Inflammatory macrophage (primary cell): ENCODE data around the gene R3HDM2.
A peak's percentile ranks its signal among the peaks of the same experiment; 100 is the strongest.

Source experiments
- DNase-seq, 2 donors: peaks; one replicate each; pipeline ENCODE4 v3.0.0-alpha.2; 2020 to 2022

R3HDM2 gene

DNA sequence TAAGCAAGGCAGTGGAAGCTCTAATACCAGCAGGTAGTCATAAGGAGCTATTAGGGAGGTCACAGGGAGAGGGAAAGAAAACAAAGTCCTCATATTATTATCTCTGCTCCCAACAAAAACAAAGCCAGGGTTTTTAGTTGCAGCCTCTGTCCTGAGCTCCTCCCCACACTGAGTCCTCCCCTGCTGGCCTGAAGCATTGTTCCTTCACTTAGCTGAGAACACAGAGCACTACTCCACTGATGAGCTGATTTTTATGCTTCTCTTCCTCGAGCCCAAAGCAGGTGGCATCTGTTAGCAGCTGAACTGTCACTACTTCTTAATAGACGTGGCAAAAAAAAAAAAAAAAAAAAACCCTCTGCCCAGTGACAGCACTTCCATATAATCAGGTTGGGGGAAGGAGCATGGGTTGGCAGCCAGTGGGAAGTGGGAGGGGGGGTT is 169.4 kb downstream of the R3HDM2 start:
- DNase-seq, result no peak

DNA sequence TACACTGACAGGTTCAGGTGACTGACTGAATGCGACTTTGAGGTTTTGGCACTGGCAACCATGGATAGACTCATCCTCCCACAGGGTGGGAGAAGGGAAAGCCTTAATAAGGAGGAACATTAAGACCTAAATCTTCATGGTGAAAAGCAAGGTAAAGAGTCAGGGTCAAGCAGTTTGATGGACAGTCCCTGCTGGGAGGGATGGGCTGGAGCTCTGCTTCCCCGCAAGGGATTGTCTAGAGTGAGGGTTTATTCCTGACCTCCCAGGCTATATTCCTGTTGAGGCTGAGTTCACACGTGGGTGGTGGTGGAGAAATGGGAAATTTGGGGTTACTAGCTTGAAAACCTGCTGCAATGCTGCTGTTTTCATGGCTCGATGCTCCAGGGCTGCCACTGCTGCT is 170.5 kb downstream of the R3HDM2 start:
- DNase-seq, result no peak

DNA sequence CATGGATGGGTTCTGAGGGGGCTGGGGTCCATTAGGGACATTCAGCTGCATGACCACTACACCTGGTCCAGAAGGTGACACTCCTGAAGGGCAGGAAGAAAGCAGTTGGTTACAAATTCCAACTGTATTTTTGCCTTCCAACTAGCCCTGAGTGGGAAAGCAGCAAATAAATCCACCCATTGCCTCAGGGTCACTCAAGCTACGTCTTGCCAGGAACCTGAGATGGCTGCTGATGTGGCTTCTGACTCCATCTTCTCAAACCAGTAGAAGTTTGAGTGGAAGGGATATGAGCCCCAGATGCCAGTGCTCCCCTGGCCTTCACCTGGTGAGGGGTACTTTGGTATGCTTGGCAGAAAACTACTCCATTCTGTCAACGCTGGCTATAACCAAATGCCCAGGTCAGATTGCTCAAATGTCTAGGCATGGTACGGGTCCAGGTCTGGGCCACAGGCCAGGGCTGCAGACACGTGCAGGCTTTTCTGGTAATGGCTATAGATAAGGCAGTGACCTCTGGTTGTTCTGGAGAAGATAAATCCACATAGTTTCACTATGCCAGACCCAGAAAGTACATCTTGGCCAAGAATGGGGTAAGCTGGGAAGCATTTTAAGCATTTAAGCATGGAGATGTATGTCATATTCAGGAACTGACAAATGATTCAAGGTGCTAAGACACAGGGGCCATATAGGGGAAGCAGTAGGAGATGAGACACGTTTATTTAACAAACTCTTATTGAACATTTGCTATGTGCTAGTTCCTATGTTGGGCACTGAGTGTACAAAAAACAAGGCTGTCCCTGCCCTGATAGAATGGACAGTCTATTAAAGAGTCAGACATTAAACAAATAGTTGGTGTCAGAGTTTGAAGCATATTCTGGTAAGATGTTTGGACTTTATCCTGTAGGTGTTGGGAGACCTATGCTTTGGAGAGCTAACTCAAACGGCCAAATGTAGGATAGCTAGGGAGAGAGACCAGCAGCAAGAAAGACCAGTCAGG is 171.6 kb downstream of the R3HDM2 start:
- DNase-seq, result no peak

DNA sequence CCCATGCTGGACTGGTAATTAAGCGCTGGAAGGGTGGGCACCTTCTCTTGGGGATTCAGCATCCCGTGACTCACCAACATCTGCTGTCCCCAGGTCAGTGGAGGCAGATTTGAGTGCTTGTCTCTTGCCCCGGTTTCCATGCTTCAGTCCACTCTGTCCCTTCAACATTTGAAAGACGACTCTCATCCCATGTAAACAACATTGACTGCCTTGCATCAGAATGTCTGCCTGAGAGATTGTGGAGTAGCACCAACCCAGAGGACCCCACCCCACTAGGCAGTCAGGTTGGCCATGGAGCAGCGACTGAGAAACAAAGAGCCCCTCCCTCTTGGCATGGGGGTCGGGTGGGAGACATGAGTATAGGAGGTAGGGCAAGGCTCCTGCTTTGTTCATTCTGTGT is 174.9 kb downstream of the R3HDM2 start:
- no peak for DNase-seq

DNA sequence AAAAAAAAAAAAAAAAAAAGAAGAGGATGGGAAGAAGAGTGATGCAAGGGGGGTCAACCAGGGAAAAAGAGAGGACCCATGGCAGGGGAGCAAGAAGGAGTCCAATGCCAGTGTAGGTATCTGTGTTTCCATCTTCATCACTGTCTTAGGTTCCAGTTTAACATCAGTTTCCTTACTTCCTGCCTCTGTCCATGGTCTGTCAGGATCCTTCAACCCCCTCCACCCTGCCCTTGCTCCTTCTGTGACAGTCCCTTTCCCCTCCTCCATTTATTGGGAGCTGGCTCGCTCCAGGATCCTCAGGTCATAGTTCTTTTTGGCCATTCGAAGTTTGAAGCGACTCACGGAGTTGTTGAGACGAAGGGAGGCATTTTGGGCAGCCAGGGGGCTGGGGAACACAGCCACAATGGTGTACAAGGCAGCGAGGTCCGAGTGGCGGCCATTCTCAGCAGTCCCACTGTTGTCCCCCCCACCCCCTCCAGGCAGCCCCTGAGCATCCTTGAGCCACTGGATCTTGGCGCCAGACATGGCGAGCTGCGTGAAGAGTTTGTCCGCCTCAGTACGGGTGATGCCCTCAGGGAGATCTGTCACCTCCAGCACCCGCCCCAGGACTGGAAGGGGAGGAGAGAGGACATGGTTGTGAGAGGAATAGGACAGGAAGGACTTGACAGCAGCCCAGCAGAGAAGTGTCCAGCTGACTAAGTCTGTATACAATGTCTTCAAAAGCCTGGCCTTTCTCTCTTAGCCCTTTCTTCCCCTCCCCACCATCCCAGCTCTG is 176.2 kb downstream of the R3HDM2 start:
- no peak for DNase-seq

DNA sequence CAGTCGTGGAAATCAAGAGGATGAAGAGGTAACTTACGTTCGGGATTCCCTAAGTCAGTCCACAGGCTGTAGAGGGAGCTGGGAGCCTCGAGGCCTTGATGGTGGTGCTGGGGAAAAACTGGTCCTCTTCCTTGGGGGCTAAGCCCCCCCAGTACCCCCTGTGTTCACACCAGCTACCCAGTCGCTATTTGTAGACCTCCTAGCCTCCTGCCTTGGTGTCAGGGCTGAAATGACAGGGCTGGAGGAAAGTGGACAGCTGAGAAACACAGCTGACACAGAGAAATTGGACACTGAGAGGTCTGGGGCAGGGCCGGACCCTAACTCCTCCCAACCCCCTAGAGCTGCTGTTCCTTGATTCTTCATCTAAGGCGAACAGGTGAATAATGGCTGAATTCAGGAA is 179.9 kb downstream of the R3HDM2 start, which contains the start of gene STAC3:
Gene STAC3 (minus strand): TSS at position 232 of the 400 bp plus-strand sequence. CDS start 1,551 bp downstream, outside the sequence.
- no peak for DNase-seq

DNA sequence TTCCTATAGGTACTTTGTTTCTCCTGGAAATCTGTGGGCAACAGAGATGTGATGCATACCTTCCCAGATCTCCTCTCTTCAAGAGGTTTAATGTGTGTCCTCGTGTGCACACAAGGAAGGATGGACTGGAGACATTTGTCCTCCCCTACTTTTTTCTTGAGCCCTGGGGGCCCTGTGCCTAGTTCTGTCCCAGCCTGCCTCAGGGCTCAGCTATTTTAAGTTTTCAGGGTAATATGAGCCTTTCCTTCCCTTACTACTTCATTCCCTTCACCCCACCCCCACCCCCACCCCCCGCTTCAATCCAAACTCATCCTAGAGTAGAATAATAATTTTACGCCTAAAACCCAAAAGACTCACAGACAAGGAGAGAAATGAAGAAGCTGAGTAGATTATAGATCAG is 180.3 kb downstream of the R3HDM2 start:
- DNase-seq, result no peak

DNA sequence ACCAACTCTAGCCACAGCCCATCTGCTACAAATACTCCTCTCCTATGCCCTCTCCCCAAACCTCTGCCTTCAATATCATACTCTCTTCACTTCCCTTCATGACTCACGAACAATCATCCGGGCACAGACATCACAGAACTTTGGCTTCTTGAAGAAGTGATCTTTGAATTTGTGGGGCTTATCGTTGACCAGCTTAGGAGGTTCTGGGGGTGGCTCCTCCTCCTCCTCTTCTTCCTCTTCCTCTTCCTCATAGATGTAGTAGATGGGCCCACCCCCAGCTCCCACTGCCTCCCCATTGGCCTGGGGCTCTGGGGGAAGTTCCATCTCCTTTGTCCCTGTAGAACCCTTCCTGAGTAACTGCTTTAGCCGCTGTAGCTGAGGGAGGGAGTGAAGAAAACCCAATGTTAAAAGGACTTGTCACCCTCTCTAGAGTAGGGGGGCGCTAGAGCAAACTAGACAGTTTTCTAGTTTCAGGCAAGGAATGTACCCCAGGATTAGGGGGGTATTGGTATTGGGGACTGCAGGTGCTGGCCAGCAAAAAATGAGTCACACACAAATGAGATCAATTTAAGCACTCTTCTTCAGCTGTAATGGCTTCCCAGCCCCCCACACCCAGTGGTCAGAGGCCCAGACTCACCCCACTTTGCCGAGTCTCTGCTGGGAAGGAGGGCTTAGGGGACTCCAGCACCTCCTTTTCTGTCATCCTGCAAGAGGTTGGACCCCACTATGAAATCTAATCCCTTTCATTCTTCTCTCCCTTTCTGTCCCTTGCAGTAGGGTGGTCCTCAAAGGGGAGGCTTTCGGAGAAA is 181.7 kb downstream of the R3HDM2 start:
- peak; percentile 78 to 82 for DNase-seq

DNA sequence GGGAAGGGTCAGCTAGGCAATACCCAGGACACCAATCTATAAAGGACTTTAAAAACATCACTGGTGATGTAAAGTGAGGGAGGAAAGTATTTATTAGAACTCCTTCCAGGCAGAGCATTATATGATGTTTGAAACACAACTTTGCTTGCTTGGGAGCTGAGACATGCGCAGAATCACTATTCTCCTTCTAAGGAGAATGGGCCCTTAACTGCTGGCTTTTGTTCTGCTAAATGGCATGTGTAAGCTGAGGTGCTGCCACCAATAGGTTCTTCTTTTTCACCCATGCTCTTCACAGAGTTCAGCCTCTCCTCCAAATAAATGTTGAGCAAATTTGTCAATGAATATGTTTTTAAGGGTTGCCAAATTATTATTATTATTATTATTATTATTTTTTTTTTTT is 183.8 kb downstream of the R3HDM2 start:
- no peak for DNase-seq

DNA sequence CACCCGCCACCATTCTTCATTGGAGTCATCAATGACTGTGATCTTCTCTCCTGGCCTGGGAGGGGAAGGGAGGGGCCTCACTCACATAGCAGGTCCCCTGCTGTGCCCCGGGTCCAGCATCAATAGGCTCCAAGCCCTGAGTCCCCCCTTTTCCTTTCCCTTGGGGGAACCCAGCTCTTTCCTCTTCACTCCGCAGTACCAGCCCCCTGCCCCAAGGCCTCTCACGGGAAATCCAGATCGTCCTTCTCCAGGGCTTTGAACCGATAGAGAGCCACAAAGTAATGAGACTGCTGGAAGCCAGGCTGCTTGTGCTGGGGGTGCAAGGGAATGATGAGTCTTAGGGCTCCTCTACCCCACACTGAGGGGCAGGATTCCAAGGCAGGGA is 186.5 kb downstream of the R3HDM2 start:
- no peak for DNase-seq

DNA sequence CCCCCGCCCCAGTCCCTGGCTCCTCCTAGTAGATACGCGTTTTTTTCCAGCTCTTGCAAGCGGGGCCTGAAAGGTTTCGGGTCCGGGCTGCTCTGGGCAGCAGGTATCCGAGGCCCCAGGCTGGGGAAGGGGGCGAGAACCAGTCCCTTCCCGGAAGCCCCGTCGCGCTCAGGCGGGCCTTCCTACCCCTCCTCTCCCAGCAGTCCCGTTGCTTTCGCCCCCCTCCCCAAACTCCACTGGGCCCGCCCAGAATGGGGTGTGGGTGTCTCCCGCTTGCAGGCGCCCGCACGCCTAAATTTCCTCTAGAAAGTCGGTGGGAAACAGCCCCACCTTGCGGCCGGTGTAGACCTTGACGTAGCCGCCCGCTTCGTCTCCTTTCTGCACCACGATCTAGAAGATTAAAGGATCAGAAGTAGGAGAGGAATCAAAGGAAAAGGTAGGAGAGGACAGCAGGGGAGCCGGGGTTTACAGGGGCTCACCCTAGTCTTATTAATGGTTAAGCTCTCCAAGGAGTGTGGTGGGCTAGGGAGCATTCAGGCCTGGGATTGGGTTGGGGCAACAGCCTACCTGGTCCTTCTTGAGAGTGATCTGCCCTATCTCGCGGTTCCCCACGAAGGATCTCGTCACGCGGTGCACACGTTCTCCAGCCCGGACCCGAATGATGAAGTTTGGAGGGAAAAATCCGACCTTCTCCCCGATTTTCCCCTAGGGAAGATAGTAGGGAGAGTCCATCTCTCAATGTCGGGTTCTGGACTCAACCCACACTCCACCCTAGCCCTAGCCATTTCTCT is 187.1 kb downstream of the R3HDM2 start:
- DNase-seq, result peak; percentile 71 to 72

DNA sequence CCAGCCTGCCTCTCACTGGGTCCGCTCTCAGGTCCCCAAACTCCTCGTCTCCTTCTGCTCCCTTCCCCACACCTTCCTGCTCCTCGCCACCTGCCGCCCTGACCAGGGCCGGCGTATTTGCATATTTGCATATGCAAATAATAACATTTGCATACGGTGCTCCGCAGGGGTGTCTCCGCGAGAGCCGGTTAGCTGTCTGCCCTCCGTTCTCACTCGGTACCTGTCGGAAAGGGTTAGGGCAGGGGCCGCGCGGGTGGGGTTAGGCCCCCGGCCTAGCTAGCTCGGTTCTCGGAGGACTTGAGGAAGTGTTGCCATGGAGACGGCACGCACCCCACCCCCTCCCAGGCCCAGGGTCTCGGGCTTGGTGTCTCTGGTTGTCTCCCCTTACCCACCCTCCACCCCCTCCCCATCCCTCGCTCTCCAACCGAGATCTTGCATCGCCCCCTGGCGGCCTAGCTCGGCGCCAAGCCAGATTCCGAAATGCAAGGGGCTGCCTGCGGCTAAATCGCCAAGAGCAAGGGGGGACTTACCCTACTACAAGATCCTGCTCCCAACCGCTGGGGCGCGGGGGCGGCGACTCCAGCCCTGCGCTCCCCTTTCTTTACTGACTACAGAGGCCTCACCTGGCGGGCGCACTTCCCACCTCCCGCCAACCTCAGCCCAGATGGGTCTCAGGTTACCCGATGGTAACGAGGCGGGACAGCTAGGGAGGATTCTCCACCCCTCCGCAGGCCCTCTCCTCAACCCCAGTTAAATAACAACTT is 188.0 kb downstream of the R3HDM2 start:
- peak; percentile 22 to 27 for DNase-seq

DNA sequence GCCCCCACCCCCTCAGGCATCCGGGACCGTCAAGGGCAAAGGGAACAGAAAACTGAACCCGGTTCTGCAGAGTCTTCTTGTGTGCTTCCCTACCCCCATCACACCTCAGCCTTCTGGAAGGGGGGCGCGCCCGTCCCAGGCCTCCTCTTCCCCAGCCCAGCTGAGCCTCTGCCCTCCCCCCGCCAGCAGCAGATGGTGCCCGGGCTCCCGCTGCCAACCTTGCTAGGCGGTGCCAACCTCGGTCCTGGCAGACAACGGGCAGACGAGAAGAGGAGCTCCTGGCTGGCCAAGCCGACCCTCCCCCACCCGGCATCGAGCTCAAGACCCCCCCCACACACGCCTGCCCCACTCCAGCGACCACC is 188.5 kb downstream of the R3HDM2 start:
- DNase-seq, result no peak

DNA sequence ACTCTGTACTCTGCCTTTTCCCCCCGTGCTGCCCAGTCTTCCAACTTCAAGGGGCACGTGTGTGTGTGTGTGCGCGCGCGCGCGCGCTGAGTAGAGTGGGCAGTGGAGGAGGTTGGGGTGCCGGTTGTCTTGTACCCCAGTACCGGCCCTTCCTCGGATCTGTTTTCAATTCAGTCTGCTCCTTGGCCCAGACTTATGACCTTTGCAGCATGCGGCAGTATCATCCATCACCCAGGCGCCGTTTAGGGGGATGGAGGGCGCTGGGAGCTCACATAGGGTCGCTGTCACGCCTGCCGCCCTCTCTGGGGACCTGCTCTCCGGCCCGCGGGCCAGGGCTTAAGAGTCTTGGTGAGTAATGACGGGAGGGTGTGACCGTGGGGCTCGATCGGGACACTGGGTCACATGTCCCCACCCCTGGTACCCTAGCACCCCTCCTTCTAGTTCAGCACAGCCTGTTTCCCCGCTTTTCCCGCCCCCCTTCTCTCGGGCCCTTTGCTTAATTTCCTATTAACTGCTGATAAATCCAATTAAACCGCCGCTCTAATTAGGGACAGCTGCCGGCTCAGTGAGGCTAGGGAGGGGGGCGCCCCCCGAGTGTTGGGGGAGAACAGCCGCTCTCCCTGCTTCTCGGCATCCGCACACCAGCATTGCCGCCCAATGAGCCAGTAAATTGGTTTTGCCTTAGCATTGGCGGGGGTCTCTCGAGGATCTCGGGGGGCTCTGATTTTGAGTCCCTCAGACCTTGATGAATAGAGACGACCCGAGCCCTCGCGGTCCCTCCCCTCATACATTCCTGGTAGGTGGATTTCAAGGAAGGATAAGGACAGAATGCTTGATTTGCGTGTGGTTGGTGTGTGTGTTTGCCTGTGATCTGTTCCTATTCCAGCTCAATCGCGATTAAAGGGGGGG is 189.2 kb downstream of the R3HDM2 start:
- no peak for DNase-seq

DNA sequence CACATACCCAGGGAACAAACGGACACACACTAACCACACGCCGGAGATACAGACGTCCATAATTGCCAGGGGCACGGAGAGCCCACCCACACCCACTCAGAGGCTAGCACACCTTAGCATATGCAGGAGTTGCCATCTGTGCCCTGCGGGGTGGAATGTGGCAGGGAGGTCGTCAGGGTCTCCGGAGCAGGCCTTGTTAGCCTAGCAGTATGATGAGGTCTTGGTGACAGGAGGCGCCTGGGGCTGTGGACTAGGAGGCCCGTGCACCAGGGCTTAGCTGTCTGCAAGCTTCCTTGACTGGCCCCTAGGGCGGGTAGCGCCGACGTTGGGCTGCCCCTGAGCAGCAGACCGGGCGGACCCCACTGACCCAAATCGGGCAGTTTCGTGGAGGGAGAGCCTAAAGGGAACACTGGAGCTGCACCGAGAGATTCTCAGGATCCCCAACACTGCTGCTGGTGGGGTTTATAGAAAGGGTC is 189.9 kb downstream of the R3HDM2 start:
- no peak for DNase-seq

DNA sequence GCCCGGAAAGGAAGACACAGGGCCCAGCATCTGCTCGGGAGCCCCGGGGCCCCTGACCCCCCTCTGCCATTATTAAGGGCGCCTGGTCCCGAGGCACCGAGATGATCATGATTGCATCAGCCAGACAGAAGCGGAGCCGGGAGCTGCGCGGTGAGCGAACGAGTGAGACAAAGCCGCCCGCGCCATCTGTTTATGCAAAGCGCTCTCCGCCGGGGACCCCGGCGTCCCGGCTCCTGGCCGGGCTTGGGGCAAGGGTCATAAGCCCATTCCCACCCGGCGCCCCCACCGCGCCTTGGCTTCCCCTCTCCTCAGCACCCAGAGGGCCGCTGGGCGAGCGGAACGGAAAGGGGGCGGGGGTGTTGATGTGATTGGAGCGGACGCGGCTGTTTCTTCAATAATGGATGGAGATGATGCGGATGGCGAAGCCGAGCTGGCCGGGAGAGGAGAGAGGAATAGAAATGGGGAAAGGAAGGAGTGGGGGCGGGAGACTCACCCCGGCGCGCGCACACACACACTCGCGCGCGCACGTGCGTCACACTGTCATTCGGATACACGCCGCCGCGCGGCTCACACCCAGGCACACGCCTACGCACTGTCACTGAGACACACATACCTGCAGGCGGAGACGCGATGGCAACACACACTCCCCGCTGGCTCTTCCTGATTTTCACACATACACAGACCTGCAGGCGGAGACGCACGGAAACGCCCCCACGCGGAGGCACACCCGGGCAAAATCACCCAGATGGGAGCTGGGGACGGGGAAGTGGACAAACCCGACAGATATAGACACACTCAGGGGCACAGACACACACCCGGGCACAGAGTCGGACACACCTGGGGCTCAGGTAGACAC is 190.5 kb downstream of the R3HDM2 start:
- DNase-seq, result peak; percentile 57 to 83

DNA sequence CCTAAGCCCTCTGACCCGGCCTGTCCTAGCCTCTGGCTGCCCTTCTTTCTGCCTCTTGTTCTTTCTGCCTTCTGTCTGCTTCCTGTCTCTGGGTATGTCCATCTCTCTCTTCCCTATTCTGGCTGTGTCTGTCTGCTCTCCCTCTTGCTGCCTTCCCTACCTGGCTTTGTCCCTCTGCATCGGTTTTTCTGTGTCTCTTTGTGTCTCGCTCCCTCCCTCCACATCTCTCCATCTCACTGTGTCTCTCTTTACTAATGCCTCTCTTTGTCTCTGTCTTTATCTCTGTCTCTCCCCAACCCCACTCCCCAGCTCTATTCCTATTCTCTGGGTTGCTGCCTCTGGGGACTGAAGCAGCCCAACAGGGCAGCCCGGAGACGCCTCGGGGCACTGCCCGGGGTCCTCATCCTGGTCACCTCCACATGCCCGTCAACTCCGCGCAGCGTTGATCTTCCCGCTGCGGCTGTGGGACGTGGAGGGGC is 191.2 kb downstream of the R3HDM2 start:
- no peak for DNase-seq

DNA sequence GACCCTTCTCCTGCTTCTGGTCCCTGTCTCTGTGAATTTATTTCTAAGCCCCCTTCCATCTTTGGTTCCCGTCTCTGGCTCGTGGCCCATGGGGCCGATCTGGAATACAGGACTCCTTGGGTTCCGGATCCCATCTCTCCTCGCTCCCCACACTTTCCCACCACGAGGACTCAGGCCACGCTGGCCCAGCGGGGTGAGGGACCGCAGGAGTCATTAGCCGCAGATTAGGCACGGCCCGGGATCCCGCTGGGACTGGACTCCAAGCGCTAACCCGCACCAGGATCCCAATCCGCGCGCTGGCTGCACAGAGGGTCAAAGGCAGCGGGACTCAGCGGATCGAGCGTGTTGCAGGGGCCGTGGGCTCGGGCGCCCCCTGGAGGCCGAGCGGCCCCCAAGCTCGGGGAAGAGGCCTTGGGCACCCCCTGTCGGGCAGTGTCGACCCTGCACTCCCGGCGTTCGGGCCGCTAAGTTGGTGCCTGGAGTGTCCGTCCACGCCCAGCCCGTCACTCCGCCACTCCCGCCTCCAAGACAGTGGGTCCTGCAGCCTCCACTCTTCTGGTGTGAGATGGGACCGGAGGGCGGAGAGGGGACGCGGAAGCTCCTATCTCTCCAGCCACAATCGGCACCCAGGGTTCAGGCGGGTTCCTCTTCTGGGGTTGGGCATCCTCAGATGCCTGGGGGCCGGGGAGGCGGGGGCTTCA is 191.8 kb downstream of the R3HDM2 start:
- peak; percentile 89 to 92 for DNase-seq
